H9 (cell line): ENCODE data around the gene KAT8. TPM values are rescaled to one million over a fixed set of nuclear protein-coding genes. Genes with fewer than 3 reads are reported as not detected.
A peak's percentile ranks its signal among the peaks of the same experiment; 100 is the strongest.

Experiments
- DNase-seq: peaks from one replicate; pipeline ENCODE4 v3.0.0-alpha.2; 2017
- H2AFZ ChIP-seq: one replicate; pipeline ENCODE4 v1.6.1; 2013; ENCODE audit warnings: mild to moderate bottlenecking, low read length, control low read depth, moderate library complexity
- H2AK5ac ChIP-seq: 2 replicates; pipeline ENCODE4 v1.6.1; 2013; ENCODE audit warnings: low read length, control low read depth, mixed read lengths; ENCODE audit not compliant: insufficient read length
- H2BK120ac ChIP-seq: one replicate; pipeline ENCODE4 v1.6.1; 2013; ENCODE audit warnings: low read depth, mild to moderate bottlenecking, low read length, control low read depth, inconsistent platforms; ENCODE audit not compliant: poor library complexity, severe bottlenecking
- H2BK12ac ChIP-seq: 2 replicates; pipeline ENCODE4 v1.6.1; 2013; ENCODE audit warnings: low read length, control low read depth, mixed read lengths, low read depth; ENCODE audit not compliant: insufficient read length
- H2BK15ac ChIP-seq: 2 replicates; pipeline ENCODE4 v1.6.1; 2013; ENCODE audit warnings: low read depth, low read length, control low read depth
- H2BK20ac ChIP-seq: one replicate; pipeline ENCODE4 v1.6.1; 2013; ENCODE audit warnings: low read depth, mild to moderate bottlenecking, low read length, control low read depth, inconsistent platforms; ENCODE audit not compliant: poor library complexity, severe bottlenecking
- H2BK5ac ChIP-seq: 2 replicates; pipeline ENCODE4 v1.6.1; 2013; ENCODE audit warnings: low read length, control low read depth, mixed read lengths; ENCODE audit not compliant: insufficient read length
- H3K14ac ChIP-seq: 2 replicates; pipeline ENCODE4 v1.6.1; 2013; ENCODE audit warnings: low read length, control low read depth; ENCODE audit not compliant: insufficient read depth
- H3K18ac ChIP-seq: 2 replicates; pipeline ENCODE4 v1.6.1; 2013; ENCODE audit warnings: low read depth, mild to moderate bottlenecking, mixed read lengths, low read length, control low read depth; ENCODE audit not compliant: insufficient read length
- H3K23ac ChIP-seq: 2 replicates; pipeline ENCODE4 v1.6.1; 2013; ENCODE audit warnings: low read length, control low read depth, mixed read lengths, low read depth; ENCODE audit not compliant: insufficient read length
- H3K23me2 ChIP-seq: 2 replicates; pipeline ENCODE4 v1.6.1; 2013; ENCODE audit warnings: low read depth, mild to moderate bottlenecking, mixed read lengths, low read length, control low read depth; ENCODE audit not compliant: insufficient read length, poor library complexity, severe bottlenecking
- H3K27ac ChIP-seq: 2 replicates; pipeline ENCODE4 v1.5.1; 2013; ENCODE audit warnings: low read length, control low read depth, mixed read lengths, low read depth; ENCODE audit not compliant: insufficient read length
- H3K27me3 ChIP-seq: 2 replicates; pipeline ENCODE4 v1.6.1; 2013; ENCODE audit warnings: low read length, control low read depth, inconsistent platforms; ENCODE audit not compliant: insufficient read depth
- H3K4ac ChIP-seq: 2 replicates; pipeline ENCODE4 v1.6.1; 2013; ENCODE audit warnings: low read depth, mild to moderate bottlenecking, control low read depth, inconsistent platforms, low read length, moderate library complexity
- H3K4me1 ChIP-seq: 2 replicates; pipeline ENCODE4 v1.6.1; 2013; ENCODE audit warnings: low read length, control low read depth, inconsistent platforms; ENCODE audit not compliant: insufficient read depth
- H3K4me2 ChIP-seq: 2 replicates; pipeline ENCODE4 v1.6.1; 2013; ENCODE audit warnings: low read length, control low read depth, mixed read lengths; ENCODE audit not compliant: insufficient read length, insufficient read depth
- H3K56ac ChIP-seq: 2 replicates; pipeline ENCODE4 v1.6.1; 2013; ENCODE audit warnings: low read depth, mild to moderate bottlenecking, mixed read lengths, low read length, control low read depth; ENCODE audit not compliant: insufficient read length
- H3K79me1 ChIP-seq: 2 replicates; pipeline ENCODE4 v1.6.1; 2013; ENCODE audit warnings: low read depth, mild to moderate bottlenecking, moderate library complexity, low read length, control low read depth, inconsistent platforms; ENCODE audit not compliant: insufficient read depth, poor library complexity, severe bottlenecking
- H3K79me2 ChIP-seq: 2 replicates; pipeline ENCODE4 v1.6.1; 2013; ENCODE audit warnings: low read length, control low read depth, inconsistent platforms; ENCODE audit not compliant: insufficient read depth
- H3K9ac ChIP-seq: 2 replicates; pipeline ENCODE4 v1.6.1; 2013; ENCODE audit warnings: low read length, control low read depth, mixed read lengths; ENCODE audit not compliant: insufficient read length; ENCODE audit errors: extremely low read depth
- H3K9me3 ChIP-seq: one replicate; pipeline ENCODE4 v1.6.1; 2013; ENCODE audit warnings: low read depth, low read length, inconsistent platforms; ENCODE audit not compliant: control insufficient read depth
- H3T11ph ChIP-seq: one replicate; pipeline ENCODE4 v1.6.1; 2013; ENCODE audit warnings: mild to moderate bottlenecking, low read length, control low read depth, inconsistent platforms
- H4K20me1 ChIP-seq: one replicate; pipeline ENCODE4 v1.6.1; 2013; ENCODE audit not compliant: control insufficient read depth, insufficient read length, insufficient read depth
- H4K5ac ChIP-seq: 2 replicates; pipeline ENCODE4 v1.6.1; 2013; ENCODE audit warnings: low read depth, mild to moderate bottlenecking, mixed read lengths, low read length, control low read depth; ENCODE audit not compliant: insufficient read length
- H4K8ac ChIP-seq: replicated peaks from 2 replicates; pipeline ENCODE4 v1.6.1; 2013; ENCODE audit warnings: low read length, control low read depth, mixed read lengths, low read depth; ENCODE audit not compliant: insufficient read length
- H4K91ac ChIP-seq: 2 replicates; pipeline ENCODE4 v1.6.1; 2013; ENCODE audit warnings: low read depth, mild to moderate bottlenecking, moderate library complexity, mixed read lengths, low read length, control low read depth; ENCODE audit not compliant: insufficient read length
- H3K27ac Mint-ChIP-seq, 3 experiments: 2 replicates in 2 of 3; 3 replicates in 1 of 3; pipeline ENCODE4 v1.8.0; 2020 to 2021; ENCODE audit warnings: mixed read lengths in 3 of 3, mild to moderate bottlenecking in 1 of 3, moderate library complexity in 1 of 3
- H3K27me3 Mint-ChIP-seq: 2 replicates; pipeline ENCODE4 v1.8.0; 2021; ENCODE audit warnings: low read depth, mild to moderate bottlenecking, moderate library complexity, mixed read lengths
- H3K36me3 Mint-ChIP-seq, 3 experiments: 2 replicates in 2 of 3; 3 replicates in 1 of 3; pipeline ENCODE4 v1.8.0; 2020 to 2021; ENCODE audit warnings: low read depth in 3 of 3, mixed read lengths in 3 of 3; ENCODE audit not compliant: insufficient read depth in 1 of 3
- H3K4me1 Mint-ChIP-seq, 2 experiments: 2 replicates each; pipeline ENCODE4 v1.8.0; 2020; ENCODE audit warnings: mixed read lengths in 2 of 2
- H3K4me3 Mint-ChIP-seq, 2 experiments: 2 replicates in 1 of 2; 3 replicates in 1 of 2; pipeline ENCODE4 v1.8.0; 2020 to 2021; ENCODE audit warnings: mild to moderate bottlenecking in 2 of 2, mixed read lengths in 2 of 2, moderate library complexity in 1 of 2
- H3K9me3 Mint-ChIP-seq, 2 experiments: 2 replicates in 1 of 2; 3 replicates in 1 of 2; pipeline ENCODE4 v1.8.0; 2020; ENCODE audit warnings: mild to moderate bottlenecking in 2 of 2, mixed read lengths in 2 of 2, moderate library complexity in 1 of 2
- CTCF ChIP-seq: fragments of 200-600 bp; sonication (generic); conservative IDR thresholded peaks from 3 replicates; pipeline ENCODE4 v1.8.0; 2021; ENCODE audit warnings: antibody characterized with exemption, mild to moderate bottlenecking
- WGBS: extraction: QIAGEN DNeasy Blood & Tissue Kit; methylation state at CpG from one replicate; pipeline ENCODE4 v1.1.7; 2013; ENCODE audit warnings: missing lambda C conversion rate, low lambda C conversion rate, mixed read lengths; ENCODE audit not compliant: insufficient read length; ENCODE audit errors: extremely low coverage; 5-methylcytosine and 5-hydroxymethylcytosine counted together
- total RNA-seq: library from RNA; stranded (reverse); gene quantifications from 2 replicates; pipeline ENCODE4 v1.2.1, GENCODE V29; 2021

Gene KAT8
- total RNA-seq, 1 experiment from 2014 or later: 52.1 TPM

DNA sequence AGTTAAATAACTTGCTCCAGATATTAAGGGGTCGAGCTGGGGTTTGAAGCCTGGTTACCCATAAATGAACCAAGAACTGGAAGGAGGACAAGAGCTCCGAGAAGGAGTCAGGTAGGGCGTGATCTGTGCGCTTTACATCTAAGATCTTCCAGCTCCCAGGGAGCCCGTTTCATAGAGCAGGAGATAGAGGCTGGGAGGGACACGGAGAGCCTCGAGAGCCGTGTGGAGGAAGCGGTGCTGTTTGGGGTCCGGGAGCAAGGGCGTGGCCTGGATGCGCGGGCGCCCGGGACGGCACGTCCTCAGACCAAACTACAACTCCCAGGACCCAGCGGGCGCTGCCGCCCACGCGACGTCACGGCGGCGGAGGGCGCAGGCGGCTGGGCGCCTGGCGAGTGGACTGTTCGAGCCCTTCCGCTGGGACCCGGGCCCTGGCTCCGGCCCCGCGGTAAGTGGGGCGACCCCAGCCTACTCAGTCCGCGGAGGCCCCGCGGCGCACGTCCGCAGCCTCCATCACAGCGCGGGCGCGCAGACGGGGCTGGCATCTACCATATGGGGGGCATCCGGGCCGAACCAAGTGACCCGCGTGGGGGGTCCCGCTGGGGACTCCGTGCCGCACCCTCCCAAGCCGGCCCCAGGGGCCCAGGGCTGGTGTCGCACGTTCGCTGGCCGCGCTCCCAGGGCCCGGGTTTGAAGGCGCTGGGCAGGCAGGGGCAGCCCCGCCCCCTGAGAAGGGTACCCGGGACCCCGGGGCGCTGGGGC lies 9.2 kb upstream of the KAT8 start, which contains the start of gene BCKDK:
Gene BCKDK, plus strand, starts transcription at position 352 of the 759 bp plus-strand sequence. CDS start 838 bp downstream, outside the sequence.
- Histone ChIP-seq H3K23ac (no peak within 1 kb of the TSS), H2BK120ac (no peak within 1 kb of the TSS), H3K79me1 (no peaks in the 10 kb centered on the region), H3K18ac (no peak within 1 kb of the TSS), H4K5ac (no peak within 1 kb of the TSS), H3K56ac (no peak within 1 kb of the TSS), H4K20me1 (no peaks in the 10 kb centered on the region), H2BK20ac (no peak within 1 kb of the TSS), H3K23me2 (peaks cover 8% of the 10 kb centered on the region), H3K27me3 (no peaks in the 10 kb centered on the region; the same call in 1 of the 2 replicates), H2BK5ac (no peak within 1 kb of the TSS), H3K14ac (peak within 1 kb of the TSS; percentile 44), H3K4me1 (no peaks in the 10 kb centered on the region), H2BK15ac (no peak within 1 kb of the TSS), H4K91ac (no peak within 1 kb of the TSS), H3T11ph (no peak within 1 kb of the TSS), H3K79me2 (no peaks in the 10 kb centered on the region; the same call in 1 of the 2 replicates), H4K8ac (no peak within 1 kb of the TSS), H3K4me2 (peak within 1 kb of the TSS; percentile 57), H2AFZ (no peak within 1 kb of the TSS), H2BK12ac (no peak within 1 kb of the TSS), H3K9me3 (no peaks in the 10 kb centered on the region), H2AK5ac (no peak within 1 kb of the TSS), H3K9ac (peak within 1 kb of the TSS; percentile 11), H3K27ac (no peak within 1 kb of the TSS), H3K4ac (no peak within 1 kb of the TSS)
- Mint-ChIP-seq H3K9me3 (peaks cover 0 to 2% of the 10 kb centered on the region in 2 experiments; a peak in 3 of 5 replicates), H3K4me1 (peaks cover 9 to 14% of the 10 kb centered on the region in 2 experiments), H3K4me3 (peak within 1 kb of the TSS; percentile 76 to 85), H3K27me3 (no peaks in the 10 kb centered on the region; the same call in 1 of the 2 replicates), H3K27ac (no peak within 1 kb of the TSS), H3K36me3 (peaks cover 19 to 37% (median 31%) of the 10 kb centered on the region in 3 experiments)
- peak; percentile 80 for DNase-seq
- no peak for TF ChIP-seq CTCF
- no CpG with 5 or more reads among the region's 68 CpGs for WGBS
